T-helper 1 cell treated with Interleukin-12 subunit alpha and Interleukin-12 subunit beta and Interleukin-4 antibody, amounts not matched to agents 30 μg/mL and 1 μg/mL, for 36 hours (primary cell): Measurements from ENCODE around the gene SLC25A42.
A peak's percentile ranks its signal among the peaks of the same experiment; 100 is the strongest.

Experiments
- H3K27ac Mint-ChIP-seq: one replicate; pipeline ENCODE4 v1.8.0; 2021; ENCODE audit warnings: mild to moderate bottlenecking, mixed read lengths
- H3K27me3 Mint-ChIP-seq: one replicate; pipeline ENCODE4 v1.8.0; 2021; ENCODE audit warnings: low read depth, mixed read lengths
- H3K36me3 Mint-ChIP-seq: one replicate; pipeline ENCODE4 v1.8.0; 2021; ENCODE audit warnings: low read depth, mixed read lengths
- H3K4me1 Mint-ChIP-seq: one replicate; pipeline ENCODE4 v1.8.0; 2021; ENCODE audit warnings: low read depth, mixed read lengths
- H3K4me3 Mint-ChIP-seq: one replicate; pipeline ENCODE4 v1.8.0; 2021; ENCODE audit warnings: mild to moderate bottlenecking, moderate library complexity, mixed read lengths
- H3K9me3 Mint-ChIP-seq: one replicate; pipeline ENCODE4 v1.8.0; 2021; ENCODE audit warnings: mixed read lengths

Gene SLC25A42

GRCh38 chr19:19039901-19040300 lies 23.9 kb upstream of the SLC25A42 start:
- H3K9me3 Mint-ChIP-seq: no peaks in the 10 kb centered on the region

GRCh38 chr19:19040417-19040816 lies 23.4 kb upstream of the SLC25A42 start:
- no peak overlapping the region for H3K4me3 Mint-ChIP-seq
- no peaks in the 10 kb centered on the region for H3K27me3 Mint-ChIP-seq
- H3K27ac Mint-ChIP-seq: no peak overlapping the region
- H3K9me3 Mint-ChIP-seq: no peaks in the 10 kb centered on the region
- peaks cover 13% of the 10 kb centered on the region for H3K36me3 Mint-ChIP-seq
- peaks cover 17% of the 10 kb centered on the region for H3K4me1 Mint-ChIP-seq

More at GRCh38 chr19:19039901-19040300, 23.9 kb upstream of the SLC25A42 start:
- Mint-ChIP-seq H3K27ac (peak overlapping the region; percentile 0), H3K27me3 (no peaks in the 10 kb centered on the region), H3K4me3 (no peak overlapping the region), H3K36me3 (peaks cover 10% of the 10 kb centered on the region), H3K4me1 (peaks cover 17% of the 10 kb centered on the region)

- H3K27ac Mint-ChIP-seq: no peak overlapping the region
- peaks cover 12% of the 10 kb centered on the region for H3K36me3 Mint-ChIP-seq
- H3K4me1 Mint-ChIP-seq: peaks cover 13% of the 10 kb centered on the region
Measured at GRCh38 chr19:19042732-19043280, 21.0 kb upstream of the SLC25A42 start.

GRCh38 chr19:19043481-19043880 lies 20.3 kb upstream of the SLC25A42 start:
- no peak overlapping the region for H3K27ac Mint-ChIP-seq
- H3K4me1 Mint-ChIP-seq: peaks cover 13% of the 10 kb centered on the region
- peaks cover 12% of the 10 kb centered on the region for H3K36me3 Mint-ChIP-seq
- no peaks in the 10 kb centered on the region for H3K9me3 Mint-ChIP-seq
- H3K27me3 Mint-ChIP-seq: no peaks in the 10 kb centered on the region
- H3K4me3 Mint-ChIP-seq: no peak overlapping the region

More at GRCh38 chr19:19042732-19043280, 21.0 kb upstream of the SLC25A42 start:
- H3K27me3 Mint-ChIP-seq: no peaks in the 10 kb centered on the region
- H3K9me3 Mint-ChIP-seq: no peaks in the 10 kb centered on the region
- no peak overlapping the region for H3K4me3 Mint-ChIP-seq

GRCh38 chr19:19043881-19044280 lies 19.9 kb upstream of the SLC25A42 start:
- Mint-ChIP-seq H3K4me1 (peaks cover 13% of the 10 kb centered on the region), H3K9me3 (no peaks in the 10 kb centered on the region), H3K27me3 (no peaks in the 10 kb centered on the region), H3K36me3 (peaks cover 12% of the 10 kb centered on the region), H3K27ac (no peak overlapping the region), H3K4me3 (no peak overlapping the region)

- H3K9me3 Mint-ChIP-seq: no peaks in the 10 kb centered on the region
- H3K4me1 Mint-ChIP-seq: peaks cover 5% of the 10 kb centered on the region
- no peak overlapping the region for H3K4me3 Mint-ChIP-seq
- H3K36me3 Mint-ChIP-seq: peaks cover 11% of the 10 kb centered on the region
- no peak overlapping the region for H3K27ac Mint-ChIP-seq
- no peaks in the 10 kb centered on the region for H3K27me3 Mint-ChIP-seq
Measured at GRCh38 chr19:19049406-19049805, 14.4 kb upstream of the SLC25A42 start.

- Mint-ChIP-seq H3K27ac (no peak overlapping the region), H3K9me3 (no peaks in the 10 kb centered on the region), H3K4me1 (peaks cover 5% of the 10 kb centered on the region), H3K36me3 (peaks cover 10% of the 10 kb centered on the region), H3K27me3 (no peaks in the 10 kb centered on the region), H3K4me3 (no peak overlapping the region)
Measured at GRCh38 chr19:19050104-19050503, 13.7 kb upstream of the SLC25A42 start.

- no peak overlapping the region for H3K4me3 Mint-ChIP-seq
- H3K36me3 Mint-ChIP-seq: peaks cover 8% of the 10 kb centered on the region
- no peak overlapping the region for H3K27ac Mint-ChIP-seq
- no peaks in the 10 kb centered on the region for H3K27me3 Mint-ChIP-seq
- peaks cover 5% of the 10 kb centered on the region for H3K4me1 Mint-ChIP-seq
- no peaks in the 10 kb centered on the region for H3K9me3 Mint-ChIP-seq
Measured at GRCh38 chr19:19050731-19051130, 13.1 kb upstream of the SLC25A42 start.

GRCh38 chr19:19051478-19052213 lies 12.1 kb upstream of the SLC25A42 start:
- Mint-ChIP-seq H3K4me1 (peaks cover 5% of the 10 kb centered on the region), H3K36me3 (peaks cover 8% of the 10 kb centered on the region), H3K9me3 (no peaks in the 10 kb centered on the region), H3K27ac (no peak overlapping the region), H3K4me3 (no peak overlapping the region), H3K27me3 (no peaks in the 10 kb centered on the region)

GRCh38 chr19:19052921-19053320 lies 10.9 kb upstream of the SLC25A42 start:
- no peak overlapping the region for H3K4me3 Mint-ChIP-seq
- no peaks in the 10 kb centered on the region for H3K27me3 Mint-ChIP-seq
- no peaks in the 10 kb centered on the region for H3K9me3 Mint-ChIP-seq
- peaks cover 6% of the 10 kb centered on the region for H3K36me3 Mint-ChIP-seq
- H3K27ac Mint-ChIP-seq: no peak overlapping the region
- H3K4me1 Mint-ChIP-seq: peaks cover 5% of the 10 kb centered on the region

- Mint-ChIP-seq H3K36me3 (peaks cover 8% of the 10 kb centered on the region), H3K27me3 (no peaks in the 10 kb centered on the region), H3K27ac (no peak overlapping the region), H3K9me3 (no peaks in the 10 kb centered on the region), H3K4me1 (peaks cover 5% of the 10 kb centered on the region), H3K4me3 (no peak overlapping the region)
Measured at GRCh38 chr19:19053508-19054314, 10.1 kb upstream of the SLC25A42 start.

- Mint-ChIP-seq H3K36me3 (peaks cover 8% of the 10 kb centered on the region), H3K9me3 (no peaks in the 10 kb centered on the region), H3K4me1 (peaks cover 5% of the 10 kb centered on the region), H3K27ac (no peak overlapping the region), H3K27me3 (no peaks in the 10 kb centered on the region), H3K4me3 (no peak overlapping the region)
Measured at GRCh38 chr19:19054315-19054938, 9.4 kb upstream of the SLC25A42 start.

- Mint-ChIP-seq H3K27me3 (no peaks in the 10 kb centered on the region), H3K9me3 (no peaks in the 10 kb centered on the region), H3K4me3 (no peak overlapping the region), H3K36me3 (peaks cover 11% of the 10 kb centered on the region), H3K27ac (no peak overlapping the region), H3K4me1 (peaks cover 5% of the 10 kb centered on the region)
Measured at GRCh38 chr19:19054939-19055440, 8.8 kb upstream of the SLC25A42 start.

GRCh38 chr19:19055701-19056100 lies 8.1 kb upstream of the SLC25A42 start:
- H3K36me3 Mint-ChIP-seq: peaks cover 11% of the 10 kb centered on the region
- H3K27me3 Mint-ChIP-seq: no peaks in the 10 kb centered on the region

More at GRCh38 chr19:19055701-19056100, 8.1 kb upstream of the SLC25A42 start:
- H3K4me3 Mint-ChIP-seq: no peak overlapping the region
- peaks cover 5% of the 10 kb centered on the region for H3K4me1 Mint-ChIP-seq
- H3K27ac Mint-ChIP-seq: no peak overlapping the region
- no peaks in the 10 kb centered on the region for H3K9me3 Mint-ChIP-seq
